Measurements from ENCODE around the gene SNAPC2.

SNAPC2 gene

GRCh38 chr19:7963566-7963965, 43.4 kb downstream of the SNAPC2 start:
- no peak for TF ChIP-seq SIN3A (IDR thresholded peaks at IDR 0.05; ENCODE audit: borderline replicate concordance, insufficient read depth, low read length)
- no peak for TF ChIP-seq TAF1 (IDR thresholded peaks at IDR 0.05; ENCODE audit: borderline replicate concordance, insufficient read depth, low read length)
- TF ChIP-seq REST (IDR thresholded peaks at IDR 0.05; ENCODE audit: insufficient read depth in 1 of 2, low read depth in 2 of 2, low read length in 2 of 2), result no peak
- TF ChIP-seq FOXP2 (optimal IDR thresholded peaks at IDR 0.05; ENCODE audit: borderline replicate concordance, extremely low read depth, extremely low read length, insufficient read depth), result no peak
- no peak for TF ChIP-seq POLR2AphosphoS5 (IDR thresholded peaks at IDR 0.05; ENCODE audit: low read depth, low read length)

GRCh38 chr19:7965259-7965841, 45.2 kb downstream of the SNAPC2 start:
- TF ChIP-seq TAF1 (IDR thresholded peaks at IDR 0.05; ENCODE audit: borderline replicate concordance, insufficient read depth, low read length) (no peak), FOXP2 (optimal IDR thresholded peaks at IDR 0.05; ENCODE audit: borderline replicate concordance, extremely low read depth, extremely low read length, insufficient read depth) (no peak), SIN3A (IDR thresholded peaks at IDR 0.05; ENCODE audit: borderline replicate concordance, insufficient read depth, low read length) (no peak)

GRCh38 chr19:7965921-7966665, 46.0 kb downstream of the SNAPC2 start:
- TF ChIP-seq REST (IDR thresholded peaks at IDR 0.05; ENCODE audit: insufficient read depth in 1 of 2, low read depth in 2 of 2, low read length in 2 of 2), result no peak
- TF ChIP-seq POLR2AphosphoS5 (IDR thresholded peaks at IDR 0.05; ENCODE audit: low read depth, low read length), result no peak
- no peak for TF ChIP-seq SIN3A (IDR thresholded peaks at IDR 0.05; ENCODE audit: borderline replicate concordance, insufficient read depth, low read length)
- TF ChIP-seq TAF1 (IDR thresholded peaks at IDR 0.05; ENCODE audit: borderline replicate concordance, insufficient read depth, low read length), result no peak
- TF ChIP-seq FOXP2 (optimal IDR thresholded peaks at IDR 0.05; ENCODE audit: borderline replicate concordance, extremely low read depth, extremely low read length, insufficient read depth), result no peak

- TF ChIP-seq SIN3A (IDR thresholded peaks at IDR 0.05; ENCODE audit: borderline replicate concordance, insufficient read depth, low read length) (no peak), TAF1 (IDR thresholded peaks at IDR 0.05; ENCODE audit: borderline replicate concordance, insufficient read depth, low read length) (no peak), POLR2AphosphoS5 (IDR thresholded peaks at IDR 0.05; ENCODE audit: low read depth, low read length) (no peak), REST (IDR thresholded peaks at IDR 0.05; ENCODE audit: insufficient read depth in 1 of 2, low read depth in 2 of 2, low read length in 2 of 2) (no peak), FOXP2 (optimal IDR thresholded peaks at IDR 0.05; ENCODE audit: borderline replicate concordance, extremely low read depth, extremely low read length, insufficient read depth) (no peak)
Measured at GRCh38 chr19:7968008-7968795, 48.1 kb downstream of the SNAPC2 start.

- no peak for TF ChIP-seq TAF1 (IDR thresholded peaks at IDR 0.05; ENCODE audit: borderline replicate concordance, insufficient read depth, low read length)
- no peak for TF ChIP-seq REST (IDR thresholded peaks at IDR 0.05; ENCODE audit: insufficient read depth in 1 of 2, low read depth in 2 of 2, low read length in 2 of 2)
- no peak for TF ChIP-seq POLR2AphosphoS5 (IDR thresholded peaks at IDR 0.05; ENCODE audit: low read depth, low read length)
- no peak for TF ChIP-seq SIN3A (IDR thresholded peaks at IDR 0.05; ENCODE audit: borderline replicate concordance, insufficient read depth, low read length)
- no peak for TF ChIP-seq FOXP2 (optimal IDR thresholded peaks at IDR 0.05; ENCODE audit: borderline replicate concordance, extremely low read depth, extremely low read length, insufficient read depth)
Measured at GRCh38 chr19:7968796-7969554, 48.8 kb downstream of the SNAPC2 start.

All from PFSK-1 (cell line).